ENCODE data around the gene DSCAM.

Gene DSCAM

DNA sequence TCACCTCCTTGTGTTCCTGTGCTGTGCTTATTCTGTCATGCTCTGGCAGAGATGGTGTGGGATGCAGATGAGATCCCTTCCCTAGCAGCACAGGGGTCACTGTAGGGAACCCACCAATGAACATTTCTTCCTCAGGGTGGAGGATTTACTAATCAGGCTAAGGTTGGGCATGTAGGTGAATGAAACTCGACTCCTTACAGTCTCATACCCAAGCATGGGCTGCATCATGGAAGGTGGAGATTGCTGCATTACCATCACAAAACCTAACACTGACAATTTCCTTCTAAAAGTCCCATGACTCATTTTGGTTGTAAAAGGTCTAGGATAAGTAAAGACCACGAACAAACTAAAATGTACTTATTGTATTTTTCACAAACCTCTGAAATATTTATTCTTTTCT lies 399.9 kb downstream of the DSCAM start:
- TF ChIP-seq, protein P1, sequence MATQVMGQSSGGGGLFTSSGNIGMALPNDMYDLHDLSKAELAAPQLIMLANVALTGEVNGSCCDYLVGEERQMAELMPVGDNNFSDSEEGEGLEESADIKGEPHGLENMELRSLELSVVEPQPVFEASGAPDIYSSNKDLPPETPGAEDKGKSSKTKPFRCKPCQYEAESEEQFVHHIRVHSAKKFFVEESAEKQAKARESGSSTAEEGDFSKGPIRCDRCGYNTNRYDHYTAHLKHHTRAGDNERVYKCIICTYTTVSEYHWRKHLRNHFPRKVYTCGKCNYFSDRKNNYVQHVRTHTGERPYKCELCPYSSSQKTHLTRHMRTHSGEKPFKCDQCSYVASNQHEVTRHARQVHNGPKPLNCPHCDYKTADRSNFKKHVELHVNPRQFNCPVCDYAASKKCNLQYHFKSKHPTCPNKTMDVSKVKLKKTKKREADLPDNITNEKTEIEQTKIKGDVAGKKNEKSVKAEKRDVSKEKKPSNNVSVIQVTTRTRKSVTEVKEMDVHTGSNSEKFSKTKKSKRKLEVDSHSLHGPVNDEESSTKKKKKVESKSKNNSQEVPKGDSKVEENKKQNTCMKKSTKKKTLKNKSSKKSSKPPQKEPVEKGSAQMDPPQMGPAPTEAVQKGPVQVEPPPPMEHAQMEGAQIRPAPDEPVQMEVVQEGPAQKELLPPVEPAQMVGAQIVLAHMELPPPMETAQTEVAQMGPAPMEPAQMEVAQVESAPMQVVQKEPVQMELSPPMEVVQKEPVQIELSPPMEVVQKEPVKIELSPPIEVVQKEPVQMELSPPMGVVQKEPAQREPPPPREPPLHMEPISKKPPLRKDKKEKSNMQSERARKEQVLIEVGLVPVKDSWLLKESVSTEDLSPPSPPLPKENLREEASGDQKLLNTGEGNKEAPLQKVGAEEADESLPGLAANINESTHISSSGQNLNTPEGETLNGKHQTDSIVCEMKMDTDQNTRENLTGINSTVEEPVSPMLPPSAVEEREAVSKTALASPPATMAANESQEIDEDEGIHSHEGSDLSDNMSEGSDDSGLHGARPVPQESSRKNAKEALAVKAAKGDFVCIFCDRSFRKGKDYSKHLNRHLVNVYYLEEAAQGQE (IDR thresholded peaks at IDR 0.05; ENCODE audit: insufficient read depth in 1 of 2, low read depth in 2 of 2, low read length in 2 of 2), result no peak
- TF ChIP-seq SIN3A (IDR thresholded peaks at IDR 0.05; ENCODE audit: borderline replicate concordance, insufficient read depth, low read length) (no peak), POLR2AphosphoS5 (IDR thresholded peaks at IDR 0.05; ENCODE audit: low read depth, low read length) (no peak), FOXP2 (optimal IDR thresholded peaks at IDR 0.05; ENCODE audit: borderline replicate concordance, extremely low read depth, extremely low read length, insufficient read depth) (no peak), TAF1 (IDR thresholded peaks at IDR 0.05; ENCODE audit: borderline replicate concordance, insufficient read depth, low read length) (no peak)

DNA sequence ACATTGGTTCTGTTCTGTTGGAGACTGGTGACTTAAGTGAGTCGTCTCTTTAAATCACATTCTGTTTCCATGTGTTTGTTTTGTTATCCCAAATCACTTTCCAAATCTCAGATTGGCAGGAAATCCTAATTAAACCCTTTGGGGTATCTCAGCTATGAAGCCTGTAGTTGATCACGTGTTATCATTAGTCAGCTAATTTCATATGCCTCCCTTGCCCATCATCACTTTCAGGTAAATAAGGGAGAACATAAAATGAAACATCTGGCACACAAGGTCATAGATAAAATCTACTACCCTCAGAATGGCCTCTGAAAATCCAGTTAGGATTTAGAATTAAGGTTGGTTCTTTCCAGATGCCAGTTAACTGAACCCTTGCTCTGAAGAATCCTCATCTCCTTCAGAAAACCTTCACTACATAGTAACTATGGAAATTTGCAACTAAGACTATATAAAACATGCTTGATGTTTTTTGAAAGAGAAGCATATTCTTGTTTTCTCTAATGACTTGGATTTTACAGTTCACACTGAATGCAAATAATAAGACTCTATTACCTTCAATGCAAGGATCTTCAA lies 401.5 kb downstream of the DSCAM start:
- no peak for TF ChIP-seq FOXP2 (optimal IDR thresholded peaks at IDR 0.05; ENCODE audit: borderline replicate concordance, extremely low read depth, extremely low read length, insufficient read depth)
- TF ChIP-seq TAF1 (IDR thresholded peaks at IDR 0.05; ENCODE audit: borderline replicate concordance, insufficient read depth, low read length), result no peak
- TF ChIP-seq POLR2AphosphoS5 (IDR thresholded peaks at IDR 0.05; ENCODE audit: low read depth, low read length), result no peak
- TF ChIP-seq, protein P1 (IDR thresholded peaks at IDR 0.05; ENCODE audit: insufficient read depth in 1 of 2, low read depth in 2 of 2, low read length in 2 of 2), result no peak
- TF ChIP-seq SIN3A (IDR thresholded peaks at IDR 0.05; ENCODE audit: borderline replicate concordance, insufficient read depth, low read length), result no peak

DNA sequence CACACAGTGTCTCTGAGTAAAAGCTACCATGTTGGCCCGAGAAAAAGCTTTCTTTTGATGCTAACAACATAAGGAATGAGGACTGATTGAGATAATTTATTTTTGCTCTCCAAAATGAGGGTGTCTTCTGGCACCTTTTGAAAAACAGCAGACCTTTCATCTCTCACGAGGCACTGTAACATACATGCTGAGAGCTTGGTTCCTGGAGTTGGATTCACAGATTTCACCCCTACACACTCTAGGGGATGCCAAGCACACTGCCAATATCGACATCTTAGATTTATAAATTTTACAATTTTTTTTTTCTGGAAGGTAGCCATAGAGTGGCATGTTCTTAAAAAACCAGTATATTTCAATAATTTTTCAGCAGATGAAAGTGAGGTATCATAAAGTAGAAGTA lies 408.3 kb downstream of the DSCAM start:
- TF ChIP-seq TAF1 (IDR thresholded peaks at IDR 0.05; ENCODE audit: borderline replicate concordance, insufficient read depth, low read length) (no peak), POLR2AphosphoS5 (IDR thresholded peaks at IDR 0.05; ENCODE audit: low read depth, low read length) (no peak), FOXP2 (optimal IDR thresholded peaks at IDR 0.05; ENCODE audit: borderline replicate concordance, extremely low read depth, extremely low read length, insufficient read depth) (no peak), SIN3A (IDR thresholded peaks at IDR 0.05; ENCODE audit: borderline replicate concordance, insufficient read depth, low read length) (no peak)
- TF ChIP-seq, protein P1 (IDR thresholded peaks at IDR 0.05; ENCODE audit: insufficient read depth in 1 of 2, low read depth in 2 of 2, low read length in 2 of 2), result no peak

DNA sequence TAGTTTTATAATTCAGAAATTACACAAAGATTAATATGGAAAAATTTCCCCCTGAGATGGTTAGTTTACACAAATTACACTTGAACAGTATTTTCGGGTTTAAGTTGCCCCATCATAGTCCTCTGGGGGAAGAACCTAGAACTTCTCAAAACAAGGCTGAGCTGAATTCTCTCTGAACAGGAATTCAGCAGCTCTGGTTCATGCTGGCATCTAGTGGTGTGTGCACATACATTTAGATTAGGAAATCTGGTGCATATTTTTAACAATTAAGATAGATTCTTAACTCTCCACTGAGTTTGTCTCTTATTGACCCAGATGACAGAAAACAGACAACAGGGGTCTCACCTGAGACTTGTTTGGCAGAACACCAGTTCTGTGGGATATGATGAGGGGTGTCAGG lies 410.7 kb downstream of the DSCAM start:
- TF ChIP-seq, protein P1 (IDR thresholded peaks at IDR 0.05; ENCODE audit: insufficient read depth in 1 of 2, low read depth in 2 of 2, low read length in 2 of 2), result no peak
- TF ChIP-seq FOXP2 (optimal IDR thresholded peaks at IDR 0.05; ENCODE audit: borderline replicate concordance, extremely low read depth, extremely low read length, insufficient read depth) (no peak), SIN3A (IDR thresholded peaks at IDR 0.05; ENCODE audit: borderline replicate concordance, insufficient read depth, low read length) (no peak), TAF1 (IDR thresholded peaks at IDR 0.05; ENCODE audit: borderline replicate concordance, insufficient read depth, low read length) (no peak), POLR2AphosphoS5 (IDR thresholded peaks at IDR 0.05; ENCODE audit: low read depth, low read length) (no peak)

Measured in PFSK-1 (cell line).